Loucy (cell line): ENCODE results near the gene PLEKHG4B.

Experiments used
- CTCF ChIP-seq: fragments of 200-600 bp; sonication (generic); conservative IDR thresholded peaks from 2 replicates; pipeline ENCODE4 v1.5.1; 2014; ENCODE audit warnings: mild to moderate bottlenecking, antibody characterized with exemption, low read length
- EZH2phosphoT487 ChIP-seq: fragments of 200-600 bp; IDR thresholded peaks from 2 replicates; pipeline ENCODE4 v1.6.1; 2018; ENCODE audit warnings: antibody characterized with exemption, mild to moderate bottlenecking, moderate library complexity, borderline replicate concordance

GRCh38 chr5:231661-232060, 139.7 kb downstream of the PLEKHG4B start:
- TF ChIP-seq CTCF (no peak), EZH2phosphoT487 (no peak)
